Measurements from ENCODE around the gene BTN3A1. TPM values are rescaled to one million over a fixed set of nuclear protein-coding genes. Genes with fewer than 3 reads are reported as not detected.

Gene BTN3A1
- total and polyA plus RNA-seq, 12 donors, result 3.9 to 44.3 (median 8.6) TPM

- Histone ChIP-seq H3K27ac (no peak overlapping the region), H3K4me1 (peaks cover 0 to 45% (median 34%) of the 10 kb centered on the region in 9 donors), H3K27me3 (no peaks in the 10 kb centered on the region), H3K36me3 (peaks cover 0 to 32% (median 13%) of the 10 kb centered on the region in 9 donors), H3K9me3 (no peaks in the 10 kb centered on the region), H3K4me3 (no peak overlapping the region)
- intact Hi-C loops (cut with DNase I), result no loop called here
- DNase-seq, result no peak
- 92 to 95% methylated on average over 3 of the region's 3 CpGs for WGBS, 2 donors
- ATAC-seq, result no peak
- TF ChIP-seq CTCF (IDR thresholded peaks at IDR 0.05), result no peak
These were observed 53.4 kb downstream of the BTN3A1 start for GRCh38 chr6:26455357-26455970.

GRCh38 chr6:26457264-26457805, 55.3 kb downstream of the BTN3A1 start:
- peaks cover 0 to 33% (median 21%) of the 10 kb centered on the region in 9 donors for H3K36me3 ChIP-seq
- peak overlapping the region; percentile 2 to 98 (median 96) for H3K27ac ChIP-seq
- peaks cover 0 to 61% (median 52%) of the 10 kb centered on the region in 9 donors for H3K4me1 ChIP-seq
- 12 to 13% methylated on average over 9 of the region's 9 CpGs for WGBS, 2 donors
- no peak for TF ChIP-seq CTCF (IDR thresholded peaks at IDR 0.05)
- H3K27me3 ChIP-seq, result no peaks in the 10 kb centered on the region
- intact Hi-C loops (cut with DNase I), result no loop called here
- ATAC-seq (peak; percentile 43 to 73 (median 62)), DNase-seq (peak in 1 of 2 donors; percentile 24)
- peak overlapping the region in 9 of 10 donors; percentile 44 to 93 (median 71) for H3K4me3 ChIP-seq
- H3K9me3 ChIP-seq, result no peaks in the 10 kb centered on the region

- H3K4me1 ChIP-seq, result peaks cover 0 to 65% (median 48%) of the 10 kb centered on the region in 9 donors
- TF ChIP-seq CTCF (IDR thresholded peaks at IDR 0.05), result peak in 2 of 9 donors; percentile 8 to 11
- peak within 1 kb of the TSS; percentile 44 to 93 (median 71) for H3K4me3 ChIP-seq
- peak; percentile 54 to 90 for DNase-seq
- H3K27ac ChIP-seq, result peak within 1 kb of the TSS; percentile 78 to 98 (median 96)
- peak; percentile 98 to 100 (median 99) for ATAC-seq
- peaks cover 0 to 40% (median 28%) of the 10 kb centered on the region in 9 donors for H3K36me3 ChIP-seq
- intact Hi-C loops (cut with DNase I), result no loop called here
- H3K9me3 ChIP-seq, result no peaks in the 10 kb centered on the region
- H3K27me3 ChIP-seq, result no peaks in the 10 kb centered on the region
- WGBS, 2 donors, result 0 to 1% methylated on average over 31 of the region's 31 CpGs
These were observed 56.0 kb downstream of the BTN3A1 start, which contains the start of gene BTN2A1 for GRCh38 chr6:26457806-26458688. TSS of gene BTN2A1 (plus strand) at chr6:26457955. CDS start at chr6:26458637, 682 bp downstream.

Data from heart right ventricle (tissue), 16 donors.